Endothelial cell of umbilical vein (primary cell): ENCODE data around the gene PROX1. TPM values are rescaled to one million over a fixed set of nuclear protein-coding genes. Genes with fewer than 3 reads are reported as not detected.

Experiments used
- BruUV-seq: library from RNA; stranded (reverse); fragments of 400-500 nt; replicated peaks from 2 replicates; lab custom pipeline; 2021; lab: Mats Ljungman, UMichigan
- CTCF ChIA-PET: fragments of 300-600, 350-600 bp; sonication (Branson Sonifier 250); formaldehyde crosslinking; loops from one replicate; lab custom pipeline; 2021; ENCODE audit warnings: antibody characterized with exemption, inconsistent platforms; lab: Charles Lee
- POLR2A ChIA-PET: fragments of 300-600, 350-600 bp; sonication (Branson Sonifier 250); formaldehyde crosslinking; loops from one replicate; lab custom pipeline; 2021; ENCODE audit warnings: antibody characterized with exemption, inconsistent platforms; lab: Charles Lee
- DNase-seq: peaks from one replicate; pipeline ENCODE4 v3.0.0-alpha.2; 2011; ENCODE audit warnings: low read depth, low spot score
- FAIRE-seq: peaks from 2 replicates; lab custom pipeline; 2011; peaks lifted over from hg19 to GRCh38; lab: Jason Lieb, UNC
- H2AFZ ChIP-seq: 2 replicates; pipeline ENCODE4 v1.6.0; 2012; ENCODE audit warnings: low read depth, low read length, control low read depth, inconsistent platforms
- H3K27ac ChIP-seq: 2 replicates; pipeline ENCODE4 v1.5.1; 2011; ENCODE audit warnings: low read depth, mild to moderate bottlenecking, control low read depth, low read length, moderate library complexity; ENCODE audit not compliant: insufficient read depth
- H3K27me3 ChIP-seq, 2 experiments: 2 replicates each; pipeline versions ENCODE4 v1.6.0 to v1.6.1; 2011; ENCODE audit warnings: low read length in 2 of 2, mixed read lengths in 1 of 2; ENCODE audit not compliant: control insufficient read depth in 2 of 2, insufficient read depth in 2 of 2
- H3K36me3 ChIP-seq, 2 experiments: 2 replicates in 1 of 2; 3 replicates in 1 of 2; pipeline ENCODE4 v1.5.1; 2011; ENCODE audit warnings: low read length in 2 of 2, mild to moderate bottlenecking in 1 of 2, moderate library complexity in 1 of 2; ENCODE audit not compliant: control insufficient read depth in 2 of 2, insufficient read depth in 2 of 2; ENCODE audit errors: extremely low read depth in 1 of 2
- H3K4me1 ChIP-seq: 3 replicates; pipeline ENCODE4 v1.5.1; 2011; ENCODE audit warnings: mild to moderate bottlenecking, low read length; ENCODE audit not compliant: control insufficient read depth, insufficient read depth; ENCODE audit errors: extremely low read depth
- H3K4me2 ChIP-seq: 2 replicates; pipeline ENCODE4 v1.6.1; 2011; ENCODE audit warnings: low read length, control low read depth, mixed read lengths; ENCODE audit not compliant: insufficient read depth
- H3K4me3 ChIP-seq, 3 experiments: fragments of 200-600 bp in 1 of 3; sonication (generic), shearing (Covaris generic) in 1 of 3; replicated peaks in 1 of 3; 2 replicates each; pipeline ENCODE4 v1.5.1; 2011 to 2016; ENCODE audit warnings: control low read depth in 3 of 3, low read length in 3 of 3, mild to moderate bottlenecking in 2 of 3, inconsistent platforms in 1 of 3, low read depth in 1 of 3, moderate library complexity in 1 of 3; ENCODE audit not compliant: insufficient read depth in 1 of 3
- H3K79me2 ChIP-seq: 2 replicates; pipeline ENCODE4 v1.6.0; 2012; ENCODE audit warnings: low read length, inconsistent platforms; ENCODE audit not compliant: control insufficient read depth, insufficient read depth
- H3K9ac ChIP-seq: replicated peaks from 2 replicates; pipeline ENCODE3; 2011; ENCODE audit warnings: low read length, control low read depth; ENCODE audit not compliant: insufficient read depth; ENCODE audit errors: extremely low read depth
- H3K9me1 ChIP-seq: replicated peaks from 3 replicates; pipeline ENCODE4 v1.6.0; 2011; ENCODE audit warnings: mild to moderate bottlenecking, low read length; ENCODE audit not compliant: control insufficient read depth, insufficient read depth; ENCODE audit errors: extremely low read depth
- H3K9me3 ChIP-seq: replicated peaks from 2 replicates; pipeline ENCODE4 v1.5.1; 2012; ENCODE audit warnings: low read length, inconsistent platforms; ENCODE audit not compliant: control insufficient read depth, insufficient read depth
- H4K20me1 ChIP-seq: replicated peaks from 2 replicates; pipeline ENCODE3; 2011; ENCODE audit warnings: mild to moderate bottlenecking, low read length; ENCODE audit not compliant: control insufficient read depth, insufficient read depth; ENCODE audit errors: extremely low read depth
- CTCF ChIP-seq, 2 donors: IDR thresholded peaks; 1 replicate in 1 of 2; 2 replicates in 1 of 2; pipeline ENCODE4 v1.5.1; 2011; ENCODE audit warnings: low read length in 2 of 2, mild to moderate bottlenecking in 2 of 2, moderate library complexity in 2 of 2, control low read depth in 1 of 2, inconsistent platforms in 1 of 2, low read depth in 1 of 2; ENCODE audit not compliant: insufficient read depth in 1 of 2; ENCODE audit errors: extremely low read depth in 1 of 2
- EZH2 ChIP-seq: IDR thresholded peaks from 2 replicates; pipeline ENCODE4 v1.6.1; 2012; ENCODE audit warnings: borderline replicate concordance, low read depth, mild to moderate bottlenecking, moderate library complexity, low read length, inconsistent platforms; ENCODE audit not compliant: severe bottlenecking
- GATA2 ChIP-seq: IDR thresholded peaks from 2 replicates; pipeline ENCODE4 v1.7.0; 2011; ENCODE audit warnings: low read depth, mild to moderate bottlenecking, moderate library complexity, mixed read lengths, low read length; ENCODE audit not compliant: insufficient read length, insufficient read depth
- JUN ChIP-seq: IDR thresholded peaks from 2 replicates; pipeline ENCODE4 v1.6.1; 2011; ENCODE audit warnings: borderline replicate concordance, low read depth; ENCODE audit not compliant: insufficient read length, insufficient read depth
- MYC ChIP-seq: IDR thresholded peaks from one replicate; pipeline ENCODE4 v1.6.1; 2011; ENCODE audit warnings: mild to moderate bottlenecking, low read depth, low read length
- POLR2A ChIP-seq: IDR thresholded peaks from 2 replicates; pipeline ENCODE4 v1.6.1; 2012; ENCODE audit warnings: low read depth, mild to moderate bottlenecking, control low read depth, low read length
- POLR2AphosphoS5 ChIP-seq: IDR thresholded peaks from 2 replicates; pipeline ENCODE4 v1.6.1; 2012; ENCODE audit warnings: low read depth, mild to moderate bottlenecking, control low read depth, low read length, moderate library complexity; ENCODE audit not compliant: insufficient read depth
- dilution Hi-C: fragments of 300-500 bp; cut with MboI; formaldehyde crosslinking; loops from one replicate; pipeline ENCODE4 v1.15.0; 2019; ENCODE audit warnings: low sequenced_read_pairs; ENCODE audit not compliant: extremely low pct_ligation_motif_present
- intact Hi-C: fragments of 100-400 bp; cut with micrococcal nuclease; formaldehyde crosslinking; loops from one replicate; pipeline ENCODE4 v1.10.0; 2022
- polyA plus RNA-seq, 4 experiments: library from polyadenylated mRNA; depleted of rRNA in 3 of 4; stranded (reverse) in 3 of 4; unstranded in 1 of 4; fragments of >200 nt; gene quantifications; 2 replicates each; pipeline versions ENCODE4 v1.2.1 to v1.2.3, GENCODE V29; 2011 to 2012; ENCODE audit warnings: missing spikeins in 1 of 4
- total RNA-seq: library from RNA; stranded (reverse); gene quantifications from 2 replicates; pipeline ENCODE4 v1.2.3, GENCODE V29; 2021

Gene PROX1
- total and polyA plus RNA-seq, 2 donors (not counting 3 experiments of a cell fraction or from before 2014, with no cell fraction given), result 2.2 to 4.0 TPM

- FAIRE-seq (no peak), DNase-seq (no peak)
- TF ChIP-seq MYC (no peak), EZH2 (no peak), JUN (no peak)
- H3K27ac ChIP-seq, result no peak overlapping the region
- POLR2A ChIA-PET, result no interaction called here
- H3K79me2 ChIP-seq, result no peaks in the 10 kb centered on the region
- H3K36me3 ChIP-seq, result no peaks in the 10 kb centered on the region
- no peaks in the 10 kb centered on the region for H4K20me1 ChIP-seq
- CTCF ChIA-PET, result no interaction called here
- H3K4me2 ChIP-seq, result no peak overlapping the region
- BruUV-seq, result no TSS peak
- intact Hi-C loops (no loop called here), dilution Hi-C loops (no loop called here)
- H3K4me1 ChIP-seq, result no peaks in the 10 kb centered on the region
- no peaks in the 10 kb centered on the region for H3K9me3 ChIP-seq
- no peak overlapping the region for H3K4me3 ChIP-seq
- H3K9me1 ChIP-seq, result no peaks in the 10 kb centered on the region
- no peaks in the 10 kb centered on the region for H3K27me3 ChIP-seq
- H3K9ac ChIP-seq, result no peak overlapping the region
- no peak overlapping the region for H2AFZ ChIP-seq
Measured at GRCh38 chr1:214009423-214010196, 21.8 kb downstream of the PROX1 start.

GRCh38 chr1:214010197-214010573 is 22.4 kb downstream of the PROX1 start:
- Histone ChIP-seq H3K9me3 (no peaks in the 10 kb centered on the region), H3K27me3 (no peaks in the 10 kb centered on the region), H3K4me3 (no peak overlapping the region), H4K20me1 (no peaks in the 10 kb centered on the region), H3K79me2 (no peaks in the 10 kb centered on the region), H3K9me1 (no peaks in the 10 kb centered on the region), H3K9ac (no peak overlapping the region), H2AFZ (no peak overlapping the region), H3K4me2 (no peak overlapping the region), H3K27ac (no peak overlapping the region), H3K36me3 (no peaks in the 10 kb centered on the region), H3K4me1 (no peaks in the 10 kb centered on the region)
- intact Hi-C loops, result no loop called here
- FAIRE-seq (no peak), DNase-seq (no peak)
- ChIA-PET CTCF (no interaction called here), POLR2A (no interaction called here)
- TF ChIP-seq POLR2AphosphoS5 (no peak), EZH2 (no peak), CTCF (IDR thresholded peaks at IDR 0.05; ENCODE audit: extremely low read depth in 1 of 2, insufficient read depth in 1 of 2, low read depth in 1 of 2, low read length in 2 of 2) (no peak), GATA2 (no peak), JUN (no peak), POLR2A (no peak)
- dilution Hi-C loops, result no loop called here
- no TSS peak for BruUV-seq
